ENCODE measurements around the gene PLCD3.
A peak's percentile ranks its signal among the peaks of the same experiment; 100 is the strongest.

- TF ChIP-seq KDM1A (IDR thresholded peaks at IDR 0.05; ENCODE audit: borderline replicate concordance), result no peak
- TF ChIP-seq MYC (IDR thresholded peaks at IDR 0.05; ENCODE audit: insufficient read depth, insufficient read length, insufficient replicate concordance, low read length, severe bottlenecking), result no peak
- no peak; the same call in 1 of the 2 replicates for TF ChIP-seq HDAC2 (IDR thresholded peaks at IDR 0.05)
- no peak for TF ChIP-seq TARDBP (IDR thresholded peaks at IDR 0.05; ENCODE audit: borderline replicate concordance)
- TF ChIP-seq ETV6 (conservative IDR thresholded peaks at IDR 0.05 in 1 of 2, IDR thresholded peaks at IDR 0.05 in 1 of 2; ENCODE audit: borderline replicate concordance in 1 of 2, low read depth in 1 of 2), result no peak
- TF ChIP-seq ZNF24 (IDR thresholded peaks at IDR 0.05), result no peak
- TF ChIP-seq NRF1 (conservative IDR thresholded peaks at IDR 0.05; ENCODE audit: low read depth, low read length), result peak; percentile 95
These were observed 16.1 kb upstream of the PLCD3 start, which contains the start of gene HEXIM1 for GRCh38 chr17:45148183-45149036.
